Activated CD4-positive, alpha-beta T cell treated with anti-CD3 and anti-CD28 coated beads, Interleukin-2, amount 10 ng/mL, durations not matched to agents 7 days and 5 days (primary cell): Measurements from ENCODE around the gene CSRNP3. TPM values are rescaled to one million over a fixed set of nuclear protein-coding genes. Genes with fewer than 3 reads are reported as not detected.
"Not testable (repeated sequence)": the region's sequence is repeated elsewhere in the genome, so short reads cannot be mapped to it uniquely, and the experiment has no call there.

ENCODE experiments used
- CTCF ChIA-PET: fragments of 350-600 bp; sonication (Branson Sonifier 250); formaldehyde crosslinking; loops from one replicate; lab custom pipeline; 2021; ENCODE audit warnings: antibody characterized with exemption; lab: Charles Lee
- POLR2A ChIA-PET: fragments of 350-600 bp; sonication (Branson Sonifier 250); formaldehyde crosslinking; loops from one replicate; lab custom pipeline; 2021; ENCODE audit warnings: antibody characterized with exemption; lab: Charles Lee
- DNase-seq: peaks from one replicate; pipeline ENCODE4 v3.0.0-alpha.2; 2020
- H3K27ac Mint-ChIP-seq: one replicate; pipeline ENCODE4 v1.8.0; 2021; ENCODE audit warnings: mild to moderate bottlenecking, moderate library complexity, mixed read lengths
- H3K27me3 Mint-ChIP-seq: one replicate; pipeline ENCODE4 v1.8.0; 2021; ENCODE audit warnings: mixed read lengths
- H3K36me3 Mint-ChIP-seq: one replicate; pipeline ENCODE4 v1.8.0; 2021; ENCODE audit warnings: low read depth, mixed read lengths
- H3K4me1 Mint-ChIP-seq: one replicate; pipeline ENCODE4 v1.8.0; 2021; ENCODE audit warnings: mixed read lengths
- H3K4me3 Mint-ChIP-seq: one replicate; pipeline ENCODE4 v1.8.0; 2021; ENCODE audit warnings: mild to moderate bottlenecking, moderate library complexity, mixed read lengths
- H3K9me3 Mint-ChIP-seq: one replicate; pipeline ENCODE4 v1.8.0; 2021; ENCODE audit warnings: mixed read lengths
- total RNA-seq, 2 experiments: library from RNA; stranded (reverse); gene quantifications; one replicate each; pipeline ENCODE4 v1.2.3, GENCODE V29; 2021

CSRNP3 gene
- total RNA-seq, 2 experiments from 2014 or later: not detected

- Mint-ChIP-seq H3K4me3 (no peak overlapping the region), H3K36me3 (no peaks in the 10 kb centered on the region), H3K27ac (no peak overlapping the region), H3K9me3 (no peaks in the 10 kb centered on the region), H3K27me3 (peaks cover 3% of the 10 kb centered on the region), H3K4me1 (no peaks in the 10 kb centered on the region)
- POLR2A ChIA-PET: no interaction called here
- no peak for DNase-seq
- CTCF ChIA-PET: no interaction called here
Measured at GRCh38 chr2:165637396-165637795, 167.9 kb downstream of the CSRNP3 start.

- no peak for DNase-seq
- peaks cover 3% of the 10 kb centered on the region for H3K27me3 Mint-ChIP-seq
- CTCF ChIA-PET: no interaction called here
- no peak overlapping the region for H3K27ac Mint-ChIP-seq
- POLR2A ChIA-PET: interaction anchor here (0.6 kb wide), 1 partner anchor 59 kb away, joined by 5 read pairs; no protein-coding TSS in a partner anchor
- H3K4me1 Mint-ChIP-seq: no peaks in the 10 kb centered on the region
- H3K36me3 Mint-ChIP-seq: no peaks in the 10 kb centered on the region
- H3K9me3 Mint-ChIP-seq: no peaks in the 10 kb centered on the region
- H3K4me3 Mint-ChIP-seq: no peak overlapping the region
Measured at GRCh38 chr2:165639504-165639903, 170.0 kb downstream of the CSRNP3 start.

GRCh38 chr2:165640247-165640929 lies 170.9 kb downstream of the CSRNP3 start:
- Mint-ChIP-seq H3K27ac (no peak overlapping the region), H3K36me3 (no peaks in the 10 kb centered on the region), H3K27me3 (peaks cover 4% of the 10 kb centered on the region), H3K9me3 (no peaks in the 10 kb centered on the region), H3K4me1 (no peaks in the 10 kb centered on the region), H3K4me3 (no peak overlapping the region)
- CTCF ChIA-PET: interaction anchor here (1.1 kb wide), 1 partner anchor 30 kb away, joined by 3 read pairs; no protein-coding TSS in a partner anchor
- POLR2A ChIA-PET: no interaction called here
- no peak for DNase-seq

- Mint-ChIP-seq H3K4me1 (no peaks in the 10 kb centered on the region), H3K36me3 (no peaks in the 10 kb centered on the region), H3K27ac (no peak overlapping the region), H3K27me3 (peaks cover 8% of the 10 kb centered on the region), H3K9me3 (no peaks in the 10 kb centered on the region), H3K4me3 (no peak overlapping the region)
- DNase-seq: no peak
- POLR2A ChIA-PET: no interaction called here
- CTCF ChIA-PET: no interaction called here
Measured at GRCh38 chr2:165645930-165646831, 176.7 kb downstream of the CSRNP3 start.

- ChIA-PET POLR2A (no interaction called here), CTCF (no interaction called here)
- H3K4me3 Mint-ChIP-seq: no peak overlapping the region
- H3K9me3 Mint-ChIP-seq: no peaks in the 10 kb centered on the region
- peaks cover 8% of the 10 kb centered on the region for H3K27me3 Mint-ChIP-seq
- DNase-seq: no peak
- H3K4me1 Mint-ChIP-seq: no peaks in the 10 kb centered on the region
- no peak overlapping the region for H3K27ac Mint-ChIP-seq
- H3K36me3 Mint-ChIP-seq: no peaks in the 10 kb centered on the region
Measured at GRCh38 chr2:165647409-165647808, 177.9 kb downstream of the CSRNP3 start.

GRCh38 chr2:165648801-165649200 lies 179.3 kb downstream of the CSRNP3 start:
- no peaks in the 10 kb centered on the region for H3K4me1 Mint-ChIP-seq
- H3K27ac Mint-ChIP-seq: no peak overlapping the region
- ChIA-PET POLR2A (no interaction called here), CTCF (no interaction called here)
- no peak overlapping the region for H3K4me3 Mint-ChIP-seq
- no peaks in the 10 kb centered on the region for H3K36me3 Mint-ChIP-seq
- H3K27me3 Mint-ChIP-seq: peaks cover 8% of the 10 kb centered on the region
- no peaks in the 10 kb centered on the region for H3K9me3 Mint-ChIP-seq
- DNase-seq: no peak

GRCh38 chr2:165651233-165651632 lies 181.7 kb downstream of the CSRNP3 start:
- no peaks in the 10 kb centered on the region for H3K4me1 Mint-ChIP-seq
- no peaks in the 10 kb centered on the region for H3K36me3 Mint-ChIP-seq
- H3K4me3 Mint-ChIP-seq: no peak overlapping the region
- CTCF ChIA-PET: interaction anchor here (0.6 kb wide), 1 partner anchor 81 kb away, joined by 3 read pairs; no protein-coding TSS in a partner anchor
- no peak for DNase-seq
- H3K27me3 Mint-ChIP-seq: peaks cover 5% of the 10 kb centered on the region
- H3K9me3 Mint-ChIP-seq: no peaks in the 10 kb centered on the region
- POLR2A ChIA-PET: no interaction called here
- no peak overlapping the region for H3K27ac Mint-ChIP-seq

GRCh38 chr2:165655661-165656060 lies 186.2 kb downstream of the CSRNP3 start:
- Mint-ChIP-seq H3K9me3 (no peaks in the 10 kb centered on the region), H3K36me3 (no peaks in the 10 kb centered on the region), H3K4me1 (no peaks in the 10 kb centered on the region), H3K27me3 (no peaks in the 10 kb centered on the region), H3K4me3 (no peak overlapping the region), H3K27ac (no peak overlapping the region)
- ChIA-PET CTCF (no interaction called here), POLR2A (no interaction called here)
- DNase-seq: no peak

GRCh38 chr2:165660361-165660760 lies 190.9 kb downstream of the CSRNP3 start:
- no peak overlapping the region for H3K27ac Mint-ChIP-seq

GRCh38 chr2:165662720-165663119 lies 193.2 kb downstream of the CSRNP3 start:
- Mint-ChIP-seq H3K27ac (no peak overlapping the region), H3K4me3 (no peak overlapping the region)

More at GRCh38 chr2:165660361-165660760, 190.9 kb downstream of the CSRNP3 start:
- POLR2A ChIA-PET: no interaction called here
- CTCF ChIA-PET: interaction anchor here (0.8 to 0.9 kb wide), 2 partner anchors 12 to 31 kb away, joined by 3 read pairs; no protein-coding TSS in a partner anchor
- H3K36me3 Mint-ChIP-seq: no peaks in the 10 kb centered on the region
- no peak overlapping the region for H3K4me3 Mint-ChIP-seq
- H3K4me1 Mint-ChIP-seq: no peaks in the 10 kb centered on the region
- H3K9me3 Mint-ChIP-seq: no peaks in the 10 kb centered on the region
- H3K27me3 Mint-ChIP-seq: peaks cover 7% of the 10 kb centered on the region
- no peak for DNase-seq

GRCh38 chr2:165665614-165666013 lies 196.1 kb downstream of the CSRNP3 start:
- Mint-ChIP-seq H3K27me3 (peaks cover 10% of the 10 kb centered on the region), H3K4me1 (no peaks in the 10 kb centered on the region), H3K9me3 (no peaks in the 10 kb centered on the region), H3K36me3 (no peaks in the 10 kb centered on the region), H3K4me3 (no peak overlapping the region), H3K27ac (no peak overlapping the region)
- DNase-seq: no peak
- CTCF ChIA-PET: no interaction called here
- POLR2A ChIA-PET: no interaction called here

More at GRCh38 chr2:165662720-165663119, 193.2 kb downstream of the CSRNP3 start:
- POLR2A ChIA-PET: no interaction called here
- Mint-ChIP-seq H3K27me3 (peaks cover 7% of the 10 kb centered on the region), H3K9me3 (no peaks in the 10 kb centered on the region), H3K4me1 (no peaks in the 10 kb centered on the region), H3K36me3 (no peaks in the 10 kb centered on the region)
- DNase-seq: no peak
- CTCF ChIA-PET: no interaction called here

GRCh38 chr2:165666073-165666472 lies 196.6 kb downstream of the CSRNP3 start:
- H3K27ac Mint-ChIP-seq, H3K9me3 Mint-ChIP-seq, DNase-seq, H3K27me3 Mint-ChIP-seq, H3K4me1 Mint-ChIP-seq, CTCF ChIA-PET, H3K36me3 Mint-ChIP-seq, H3K4me3 Mint-ChIP-seq, POLR2A ChIA-PET: not testable (repeated sequence)

- DNase-seq: no peak
- POLR2A ChIA-PET: no interaction called here
- no peaks in the 10 kb centered on the region for H3K9me3 Mint-ChIP-seq
- H3K4me1 Mint-ChIP-seq: no peaks in the 10 kb centered on the region
- CTCF ChIA-PET: no interaction called here
- H3K36me3 Mint-ChIP-seq: no peaks in the 10 kb centered on the region
- H3K27me3 Mint-ChIP-seq: peaks cover 10% of the 10 kb centered on the region
- H3K4me3 Mint-ChIP-seq: no peak overlapping the region
- no peak overlapping the region for H3K27ac Mint-ChIP-seq
Measured at GRCh38 chr2:165666605-165667004, 197.1 kb downstream of the CSRNP3 start.
